Retinal pigment epithelial cell (primary cell): ENCODE results near the gene MAN2A2.

ENCODE experiments used
- DNase-seq: peaks from one replicate; pipeline ENCODE4 v3.0.0-alpha.2; 2010; ENCODE audit warnings: low read depth
- H3K4me3 ChIP-seq: 2 replicates; pipeline ENCODE4 v1.5.1; 2011; ENCODE audit warnings: mild to moderate bottlenecking, low read length, control low read depth, moderate library complexity
- TF ChIP-seq, protein P1 (sequence below): conservative IDR thresholded peaks from 2 replicates; pipeline ENCODE4 v1.5.1; 2011; ENCODE audit warnings: low read depth, low read length, control low read depth, inconsistent platforms

Gene MAN2A2

DNA sequence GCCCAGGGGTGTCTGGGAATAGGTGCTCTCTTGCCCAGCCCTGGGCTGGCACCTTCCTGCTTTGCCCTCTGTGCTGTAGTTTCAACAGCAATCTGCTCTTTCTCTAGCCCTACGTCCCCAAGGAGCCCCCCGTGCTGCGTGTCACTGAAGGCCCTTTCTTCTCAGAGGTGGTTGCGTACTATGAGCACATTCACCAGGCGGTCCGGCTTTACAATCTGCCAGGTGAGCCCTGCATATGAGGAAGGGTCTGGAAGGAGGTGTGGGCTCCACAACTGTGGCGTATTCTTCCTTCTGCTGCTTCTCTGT lies 9.6 kb downstream of the MAN2A2 start:
- TF ChIP-seq, protein P1, sequence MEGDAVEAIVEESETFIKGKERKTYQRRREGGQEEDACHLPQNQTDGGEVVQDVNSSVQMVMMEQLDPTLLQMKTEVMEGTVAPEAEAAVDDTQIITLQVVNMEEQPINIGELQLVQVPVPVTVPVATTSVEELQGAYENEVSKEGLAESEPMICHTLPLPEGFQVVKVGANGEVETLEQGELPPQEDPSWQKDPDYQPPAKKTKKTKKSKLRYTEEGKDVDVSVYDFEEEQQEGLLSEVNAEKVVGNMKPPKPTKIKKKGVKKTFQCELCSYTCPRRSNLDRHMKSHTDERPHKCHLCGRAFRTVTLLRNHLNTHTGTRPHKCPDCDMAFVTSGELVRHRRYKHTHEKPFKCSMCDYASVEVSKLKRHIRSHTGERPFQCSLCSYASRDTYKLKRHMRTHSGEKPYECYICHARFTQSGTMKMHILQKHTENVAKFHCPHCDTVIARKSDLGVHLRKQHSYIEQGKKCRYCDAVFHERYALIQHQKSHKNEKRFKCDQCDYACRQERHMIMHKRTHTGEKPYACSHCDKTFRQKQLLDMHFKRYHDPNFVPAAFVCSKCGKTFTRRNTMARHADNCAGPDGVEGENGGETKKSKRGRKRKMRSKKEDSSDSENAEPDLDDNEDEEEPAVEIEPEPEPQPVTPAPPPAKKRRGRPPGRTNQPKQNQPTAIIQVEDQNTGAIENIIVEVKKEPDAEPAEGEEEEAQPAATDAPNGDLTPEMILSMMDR: no peak
- no peak for DNase-seq

DNA sequence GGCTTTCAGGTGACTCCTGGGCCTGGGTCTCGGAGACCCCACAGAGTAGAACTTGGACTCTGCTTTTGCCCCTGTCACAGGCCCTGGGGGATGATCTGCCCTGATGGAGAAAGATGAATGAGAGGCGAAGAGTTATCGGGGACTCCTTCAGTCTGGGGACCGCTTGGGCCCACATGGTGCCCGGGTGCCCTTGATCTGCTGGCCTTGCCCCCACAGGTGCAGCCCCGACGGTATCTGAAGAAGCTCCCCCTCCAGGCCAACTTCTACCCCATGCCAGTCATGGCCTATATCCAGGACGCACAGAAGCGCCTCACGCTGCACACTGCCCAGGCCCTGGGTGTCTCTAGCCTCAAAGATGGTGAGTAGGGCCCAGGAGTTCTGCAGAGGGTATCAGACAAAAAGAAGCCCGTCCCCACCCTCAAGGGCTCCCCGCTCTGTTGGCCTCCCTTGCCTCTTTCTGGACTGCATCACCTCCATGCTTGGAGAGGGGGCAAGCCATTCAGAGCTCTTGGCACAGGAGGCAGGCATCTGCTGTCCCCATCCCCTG lies 10.4 kb downstream of the MAN2A2 start:
- H3K4me3 ChIP-seq: no peak overlapping the region
- no peak for DNase-seq
- TF ChIP-seq, protein P1: no peak

More for the DNA sequence above, 9.6 kb downstream of the MAN2A2 start:
- H3K4me3 ChIP-seq: no peak overlapping the region

DNA sequence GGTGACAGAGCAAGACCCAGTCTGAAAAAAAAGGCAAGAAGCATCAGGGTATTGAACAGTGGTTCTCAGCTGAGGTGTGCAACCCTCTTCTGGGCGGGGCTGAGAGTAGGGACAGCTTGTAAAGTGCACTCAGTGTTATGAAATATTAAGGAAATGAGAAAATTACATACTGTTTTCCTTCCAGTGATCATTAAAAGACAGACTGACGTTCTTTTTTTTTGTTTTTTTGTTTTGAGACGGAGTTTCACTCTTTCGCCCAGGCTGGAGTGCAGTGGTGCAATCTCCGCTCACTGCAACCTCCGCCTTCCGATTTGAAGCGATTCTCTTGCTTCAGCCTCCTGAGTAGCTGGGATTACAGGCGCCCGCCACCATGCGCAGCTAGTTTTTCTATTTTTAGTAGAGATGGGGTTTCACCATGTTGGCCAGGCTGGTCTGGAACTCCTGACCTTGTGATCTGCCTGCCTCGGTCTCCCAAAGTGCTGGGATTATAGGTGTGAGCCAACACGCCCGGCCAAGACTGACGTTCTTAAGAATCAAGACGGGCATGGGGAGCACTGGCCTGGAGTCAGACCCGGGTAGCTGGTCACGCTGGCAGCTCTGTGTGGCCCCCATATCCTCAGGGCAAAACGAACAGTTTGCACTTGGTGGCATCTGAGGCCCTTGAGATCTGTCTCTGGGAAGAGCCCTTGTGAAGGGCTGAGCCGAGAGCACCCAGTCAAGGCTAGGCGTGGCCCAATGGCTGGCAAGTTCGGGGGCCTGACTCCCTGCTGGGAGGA lies 11.4 kb downstream of the MAN2A2 start:
- TF ChIP-seq, protein P1: no peak
- DNase-seq: no peak
- H3K4me3 ChIP-seq: no peak overlapping the region

DNA sequence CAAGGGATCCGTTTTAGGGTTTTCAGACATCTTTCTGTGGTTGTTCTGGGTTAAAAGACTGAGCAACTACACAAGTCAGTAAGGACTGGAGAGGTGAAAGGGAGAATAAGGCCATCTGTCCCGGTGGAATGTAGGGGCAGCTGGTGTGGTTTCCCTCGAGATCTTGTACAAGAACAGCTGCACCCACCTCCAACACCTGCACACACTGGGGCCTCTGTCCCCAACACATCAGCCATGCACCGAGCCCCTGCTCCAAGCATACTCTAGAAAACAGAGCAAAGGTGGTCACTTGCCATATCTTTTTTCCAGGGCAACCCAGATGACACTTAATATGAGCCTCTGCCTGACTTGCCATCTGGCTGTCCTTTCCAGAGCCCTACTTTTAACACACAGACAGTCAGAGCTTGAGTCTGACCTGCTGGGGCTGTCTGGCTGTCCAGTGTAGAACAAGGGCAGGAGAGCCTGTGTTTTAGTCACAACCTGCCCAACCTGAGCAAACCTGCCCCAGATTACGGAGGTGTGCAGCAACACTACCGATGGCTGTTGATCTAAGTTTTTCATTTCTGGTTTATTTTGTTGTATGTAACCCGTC lies 12.2 kb downstream of the MAN2A2 start:
- DNase-seq: no peak
- H3K4me3 ChIP-seq: no peak overlapping the region
- TF ChIP-seq, protein P1: no peak

DNA sequence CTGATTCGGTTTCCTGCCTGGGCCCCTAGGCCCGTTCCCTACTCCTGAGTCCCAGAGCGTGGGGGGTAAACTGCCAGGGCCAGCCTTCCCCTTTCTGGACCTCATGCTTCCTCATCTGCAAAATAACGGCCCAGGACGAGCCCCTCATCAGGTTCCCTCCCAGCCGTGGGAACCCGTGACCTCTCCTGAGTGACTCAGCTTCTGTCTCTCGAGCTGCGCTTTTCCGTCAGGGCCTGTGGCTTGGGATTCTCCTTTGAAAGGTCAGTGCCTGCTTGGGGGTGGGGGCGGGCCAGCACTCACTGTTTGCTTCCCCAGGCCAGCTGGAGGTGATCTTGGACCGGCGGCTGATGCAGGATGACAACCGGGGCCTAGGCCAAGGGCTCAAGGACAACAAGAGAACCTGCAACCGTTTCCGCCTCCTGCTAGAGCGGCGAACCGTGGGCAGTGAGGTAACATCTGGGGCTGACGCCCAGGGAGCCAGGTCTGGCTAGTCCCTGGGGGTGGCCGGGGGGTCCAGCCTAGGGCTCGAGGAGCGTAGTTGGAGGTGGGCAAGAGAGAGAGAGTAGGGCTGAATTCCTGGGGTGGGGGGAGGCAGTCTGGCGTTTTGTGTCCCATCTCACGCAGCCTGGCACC lies 12.8 kb downstream of the MAN2A2 start:
- DNase-seq: no peak
- TF ChIP-seq, protein P1: no peak
- no peak overlapping the region for H3K4me3 ChIP-seq

DNA sequence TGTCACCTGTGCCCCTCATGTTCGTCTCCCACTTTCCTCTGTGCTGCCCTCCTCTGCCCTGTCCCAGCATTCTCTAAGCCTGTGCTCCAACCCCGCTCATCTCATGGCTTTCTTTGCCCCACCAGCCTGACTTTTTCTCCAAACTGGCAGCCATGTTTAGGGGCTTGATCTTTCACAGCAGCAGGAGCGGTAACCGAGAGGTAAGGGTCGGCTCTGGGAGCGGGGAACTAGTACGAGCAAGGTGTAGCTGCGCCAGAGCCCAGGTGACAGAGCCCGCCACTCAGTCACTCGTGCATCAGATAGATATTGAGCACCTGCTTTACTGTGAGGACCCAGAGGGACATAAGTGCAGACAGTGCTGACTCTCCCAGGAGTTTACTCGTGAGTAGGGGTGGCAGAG lies 13.4 kb downstream of the MAN2A2 start:
- TF ChIP-seq, protein P1: no peak
- no peak overlapping the region for H3K4me3 ChIP-seq
- DNase-seq: no peak
